ENCODE data around the gene C11orf97.
"Not testable (repeated sequence)": the region's sequence is repeated elsewhere in the genome, so short reads cannot be mapped to it uniquely, and the experiment has no call there.

C11orf97 gene

DNA sequence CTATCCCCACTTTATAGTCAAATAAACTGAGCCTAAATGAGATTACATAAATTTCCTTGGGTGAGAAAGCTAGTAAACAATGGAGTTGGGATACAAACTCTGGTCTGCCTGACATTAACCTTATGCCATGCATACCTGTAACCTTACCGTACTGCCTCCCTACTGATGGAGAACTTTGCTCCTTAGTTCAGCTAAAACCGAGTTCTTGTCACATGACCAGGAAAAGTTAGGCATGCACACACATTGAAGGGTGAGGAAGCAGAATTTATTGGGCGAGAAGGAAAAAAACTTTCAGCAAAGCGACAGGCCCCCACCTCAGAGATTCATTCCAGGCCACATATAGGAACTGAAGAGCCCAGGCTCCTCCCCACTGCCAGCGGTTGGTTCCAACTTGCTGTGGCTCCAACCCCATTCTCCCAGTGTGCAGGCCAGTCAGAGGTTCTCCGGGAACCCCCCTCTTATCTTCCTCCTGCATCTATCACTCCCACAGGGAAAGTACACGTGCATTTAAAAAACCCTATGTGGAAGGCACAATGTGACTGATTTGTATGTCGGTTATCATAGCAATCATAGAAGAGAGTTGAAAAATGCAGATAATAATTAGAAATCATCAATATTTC lies 51.7 kb downstream of the C11orf97 start:
- DNase-seq (ENCODE audit: low read depth), result no peak
- no peak overlapping the region for H3K4me3 ChIP-seq (ENCODE audit: low read length)
- TF ChIP-seq, protein P1, sequence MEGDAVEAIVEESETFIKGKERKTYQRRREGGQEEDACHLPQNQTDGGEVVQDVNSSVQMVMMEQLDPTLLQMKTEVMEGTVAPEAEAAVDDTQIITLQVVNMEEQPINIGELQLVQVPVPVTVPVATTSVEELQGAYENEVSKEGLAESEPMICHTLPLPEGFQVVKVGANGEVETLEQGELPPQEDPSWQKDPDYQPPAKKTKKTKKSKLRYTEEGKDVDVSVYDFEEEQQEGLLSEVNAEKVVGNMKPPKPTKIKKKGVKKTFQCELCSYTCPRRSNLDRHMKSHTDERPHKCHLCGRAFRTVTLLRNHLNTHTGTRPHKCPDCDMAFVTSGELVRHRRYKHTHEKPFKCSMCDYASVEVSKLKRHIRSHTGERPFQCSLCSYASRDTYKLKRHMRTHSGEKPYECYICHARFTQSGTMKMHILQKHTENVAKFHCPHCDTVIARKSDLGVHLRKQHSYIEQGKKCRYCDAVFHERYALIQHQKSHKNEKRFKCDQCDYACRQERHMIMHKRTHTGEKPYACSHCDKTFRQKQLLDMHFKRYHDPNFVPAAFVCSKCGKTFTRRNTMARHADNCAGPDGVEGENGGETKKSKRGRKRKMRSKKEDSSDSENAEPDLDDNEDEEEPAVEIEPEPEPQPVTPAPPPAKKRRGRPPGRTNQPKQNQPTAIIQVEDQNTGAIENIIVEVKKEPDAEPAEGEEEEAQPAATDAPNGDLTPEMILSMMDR (IDR thresholded peaks at IDR 0.05; ENCODE audit: insufficient read depth, low read depth, low read length, missing control alignments), result no peak

DNA sequence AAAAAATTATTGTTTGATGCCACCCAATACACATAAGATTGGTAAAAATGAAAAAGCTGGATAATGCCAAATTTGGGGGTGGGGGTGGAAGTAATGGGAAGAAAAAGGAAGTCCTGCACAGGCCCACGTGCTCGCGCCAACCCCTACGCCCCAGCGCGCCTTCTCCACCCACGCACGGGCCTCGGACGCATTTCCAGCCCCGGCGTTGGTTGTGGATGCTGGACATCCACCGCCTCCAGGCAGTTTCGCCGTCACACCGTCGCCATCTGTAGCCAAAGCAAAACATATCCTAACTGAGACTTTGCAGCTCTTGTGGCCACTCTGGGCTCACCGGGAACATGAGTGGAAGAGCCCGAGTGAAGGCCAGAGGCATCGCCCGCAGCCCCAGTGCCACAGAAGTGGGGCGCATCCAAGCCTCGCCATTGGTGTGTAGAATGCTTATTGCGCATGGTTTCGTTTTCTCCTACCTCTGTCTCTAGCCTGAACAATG lies 55.0 kb downstream of the C11orf97 start, which contains the start of gene PIWIL4:
PIWIL4 (plus strand) TSS at position 188 of the 490 bp plus-strand sequence; CDS start at position 339, 151 bp downstream.
- no peak for DNase-seq (ENCODE audit: low read depth)

DNA sequence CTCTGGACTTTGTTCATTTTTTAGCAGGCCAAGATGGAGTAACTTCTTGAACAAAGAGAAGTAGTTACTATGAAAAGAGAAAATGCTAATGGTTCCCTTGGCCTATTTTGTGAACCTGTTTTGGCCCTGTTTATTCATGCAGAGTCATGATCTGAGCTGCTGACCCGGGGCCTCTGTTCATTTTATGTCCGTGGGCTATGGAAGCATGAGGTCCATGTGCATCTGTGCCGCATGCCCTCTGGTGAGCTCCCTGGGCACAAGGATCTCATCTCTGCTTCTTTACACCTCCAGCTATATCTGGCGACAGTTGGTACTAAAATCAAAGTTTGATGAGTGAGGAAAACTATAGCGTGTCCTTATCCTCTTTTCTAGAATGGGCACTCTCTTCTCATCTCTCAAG lies 55.9 kb downstream of the C11orf97 start:
- H3K4me3 ChIP-seq (ENCODE audit: low read length), result no peak overlapping the region
- TF ChIP-seq, protein P1 (IDR thresholded peaks at IDR 0.05; ENCODE audit: insufficient read depth, low read depth, low read length, missing control alignments), result no peak
- DNase-seq (ENCODE audit: low read depth), result no peak

More for the DNA sequence above, 55.0 kb downstream of the C11orf97 start, which contains the start of gene PIWIL4:
- H3K4me3 ChIP-seq (ENCODE audit: low read length), result no peak within 1 kb of the TSS
- TF ChIP-seq, protein P1 (IDR thresholded peaks at IDR 0.05; ENCODE audit: insufficient read depth, low read depth, low read length, missing control alignments), result no peak

DNA sequence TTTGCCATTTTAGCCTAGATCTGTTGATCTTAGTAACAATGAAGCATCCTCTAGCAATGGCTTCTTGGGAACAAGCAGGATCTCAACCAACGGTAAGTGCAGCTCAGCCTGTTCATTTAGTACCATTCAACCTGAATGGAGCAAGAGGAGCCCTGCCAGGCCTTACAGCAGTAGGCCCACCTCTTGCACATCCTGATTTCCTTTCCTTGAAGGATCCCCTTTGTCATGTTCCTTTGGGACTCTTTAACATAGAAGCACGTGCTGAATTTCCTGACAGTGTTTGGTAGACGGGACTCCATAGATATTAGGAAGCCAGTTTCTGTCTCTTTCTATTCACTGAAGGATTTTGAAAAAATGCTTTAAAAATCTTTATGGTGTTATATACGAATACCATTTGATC lies 56.5 kb downstream of the C11orf97 start:
- H3K4me3 ChIP-seq (ENCODE audit: low read length), result no peak overlapping the region
- TF ChIP-seq, protein P1 (IDR thresholded peaks at IDR 0.05; ENCODE audit: insufficient read depth, low read depth, low read length, missing control alignments), result no peak
- no peak for DNase-seq (ENCODE audit: low read depth)

DNA sequence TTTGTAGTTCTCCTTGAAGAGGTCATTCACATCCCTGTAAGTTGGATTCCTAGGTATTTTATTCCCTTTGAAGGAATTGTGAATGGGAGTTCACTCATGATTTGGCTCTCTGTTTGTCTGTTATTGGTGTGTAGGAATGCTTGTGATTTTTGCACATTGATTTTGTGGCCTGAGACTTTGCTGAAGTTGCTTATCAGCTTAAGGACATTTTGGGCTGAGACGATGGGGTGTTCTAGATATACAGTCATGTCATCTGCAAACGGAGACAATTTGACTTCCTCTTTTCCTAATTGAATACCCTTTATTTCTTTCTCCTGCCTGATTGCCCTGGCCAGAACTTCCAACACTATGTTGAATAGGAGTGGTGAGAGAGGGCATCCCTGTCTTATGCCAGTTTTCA lies 60.7 kb downstream of the C11orf97 start:
- DNase-seq (ENCODE audit: low read depth); H3K4me3 ChIP-seq (ENCODE audit: low read length): not testable (repeated sequence)

DNA sequence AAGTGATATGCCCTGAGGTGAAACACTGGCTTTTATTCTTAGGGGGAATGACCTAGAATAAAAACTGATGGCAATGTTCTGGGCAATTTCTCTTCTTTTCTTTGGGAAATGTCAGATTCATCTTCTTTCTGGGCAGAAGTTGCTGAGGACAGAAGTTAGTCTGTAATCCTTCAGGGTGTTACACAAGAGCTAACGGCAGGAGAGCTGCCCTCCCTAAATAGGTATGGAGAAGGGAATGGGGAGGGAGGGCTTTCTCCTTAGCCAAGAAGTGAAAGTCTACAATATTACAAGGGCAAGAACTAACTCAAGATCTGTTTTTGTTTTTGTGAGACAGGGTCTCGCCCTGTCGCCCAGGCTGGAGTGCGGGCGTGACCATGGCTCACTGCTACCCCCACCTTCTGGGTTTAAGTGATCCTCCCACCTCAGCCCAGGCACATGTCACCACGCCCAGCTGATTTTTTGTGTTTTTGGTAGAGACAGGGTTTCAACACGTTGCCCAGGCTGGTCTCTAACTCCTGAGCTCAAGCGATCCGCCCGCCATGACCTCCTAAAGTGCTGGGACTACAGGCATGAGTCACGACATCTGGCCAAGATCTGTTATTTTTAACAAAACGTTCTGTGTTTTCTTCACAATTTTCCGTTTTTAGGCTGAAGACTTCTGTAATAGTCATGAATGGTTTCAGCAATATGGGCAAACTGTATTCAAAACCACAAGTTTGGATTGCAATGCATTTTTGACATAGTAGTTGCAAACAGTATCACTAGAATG lies 62.1 kb downstream of the C11orf97 start:
- DNase-seq (ENCODE audit: low read depth), result no peak
- H3K4me3 ChIP-seq (ENCODE audit: low read length), result no peak overlapping the region

DNA sequence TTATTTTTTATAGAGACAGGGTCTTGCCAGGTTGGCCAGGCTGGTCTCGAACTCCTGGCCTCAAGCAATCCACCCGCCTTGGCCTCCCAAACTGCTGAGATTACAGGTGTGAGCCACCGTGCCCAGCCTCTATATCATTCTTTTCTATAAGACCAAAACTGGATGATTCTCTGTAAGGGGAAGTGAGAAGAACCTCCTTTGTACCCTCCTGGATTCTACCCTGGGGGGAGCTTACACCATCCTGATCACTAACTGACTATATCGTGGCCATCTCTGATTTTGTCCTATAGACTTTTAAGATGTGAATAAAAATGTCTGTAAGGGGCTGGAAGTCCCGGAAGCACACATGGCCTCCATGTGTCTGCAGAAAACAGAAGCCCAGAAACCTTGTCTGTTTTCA lies 64.0 kb downstream of the C11orf97 start:
- H3K4me3 ChIP-seq (ENCODE audit: low read length), result no peak overlapping the region
- TF ChIP-seq, protein P1 (IDR thresholded peaks at IDR 0.05; ENCODE audit: insufficient read depth, low read depth, low read length, missing control alignments), result no peak
- DNase-seq (ENCODE audit: low read depth), result no peak

More for the DNA sequence above, 62.1 kb downstream of the C11orf97 start:
- TF ChIP-seq, protein P1 (IDR thresholded peaks at IDR 0.05; ENCODE audit: insufficient read depth, low read depth, low read length, missing control alignments), result no peak
